Liver (tissue), 9 donors: ENCODE data around the gene ECHS1. TPM values are rescaled to one million over a fixed set of nuclear protein-coding genes. Genes with fewer than 3 reads are reported as not detected.

Experiments used
- DNase-seq: peaks from one replicate; pipeline ENCODE4 v3.0.0-alpha.2; 2017; ENCODE audit warnings: low spot score
- H3K27ac ChIP-seq, 2 donors: one replicate each; pipeline ENCODE4 v1.7.0; 2013; ENCODE audit warnings: inconsistent platforms in 2 of 2, low read length in 2 of 2, control low read depth in 1 of 2, low read depth in 1 of 2, mild to moderate bottlenecking in 1 of 2
- H3K27me3 ChIP-seq, 4 donors: one replicate each; pipeline versions ENCODE4 v1.6.1 to v1.7.0; 2013; ENCODE audit warnings: low read length in 3 of 4, inconsistent platforms in 1 of 4, mild to moderate bottlenecking in 1 of 4, moderate library complexity in 1 of 4; ENCODE audit not compliant: control insufficient read depth in 4 of 4, insufficient read depth in 4 of 4
- H3K36me3 ChIP-seq, 4 donors: one replicate each; pipeline versions ENCODE4 v1.6.1 to v1.7.0; 2013; ENCODE audit warnings: low read length in 3 of 4, mild to moderate bottlenecking in 3 of 4, low read depth in 1 of 4, moderate library complexity in 1 of 4; ENCODE audit not compliant: control insufficient read depth in 4 of 4, insufficient read depth in 3 of 4
- H3K4me1 ChIP-seq, 4 donors: one replicate each; pipeline versions ENCODE4 v1.6.1 to v1.7.0; 2013; ENCODE audit warnings: low read length in 3 of 4, mild to moderate bottlenecking in 3 of 4, moderate library complexity in 1 of 4; ENCODE audit not compliant: control insufficient read depth in 4 of 4, insufficient read depth in 4 of 4
- H3K4me3 ChIP-seq, 3 donors: one replicate each; pipeline versions ENCODE4 v1.6.1 to v1.7.0; 2013; ENCODE audit warnings: low read length in 3 of 3, control low read depth in 1 of 3, low read depth in 1 of 3, mild to moderate bottlenecking in 1 of 3
- H3K9ac ChIP-seq, 2 donors: one replicate each; pipeline ENCODE4 v1.7.0; 2013; ENCODE audit warnings: low read length in 2 of 2, mild to moderate bottlenecking in 2 of 2, moderate library complexity in 2 of 2, control low read depth in 1 of 2, low read depth in 1 of 2
- H3K9me3 ChIP-seq, 4 donors: one replicate each; pipeline versions ENCODE4 v1.6.1 to v1.7.0; 2013; ENCODE audit warnings: low read length in 3 of 4; ENCODE audit not compliant: control insufficient read depth in 4 of 4
- EGR1 ChIP-seq, 2 donors: IDR thresholded peaks; 2 replicates each; pipeline ENCODE4 v1.6.1; 2016 to 2018; ENCODE audit warnings: antibody characterized with exemption in 2 of 2, low read depth in 2 of 2
- FOXA1 ChIP-seq: IDR thresholded peaks from 2 replicates; pipeline ENCODE4 v1.6.1; 2016; ENCODE audit warnings: antibody characterized with exemption
- HNF4A ChIP-seq, 2 donors: conservative IDR thresholded peaks; 2 replicates each; pipeline ENCODE4 v1.6.1; 2016; ENCODE audit warnings: antibody characterized with exemption in 2 of 2, mild to moderate bottlenecking in 2 of 2
- JUND ChIP-seq, 2 donors: IDR thresholded peaks; 2 replicates each; pipeline ENCODE4 v1.6.1; 2016; ENCODE audit warnings: antibody characterized with exemption in 2 of 2
- NR2F2 ChIP-seq: IDR thresholded peaks from 2 replicates; pipeline ENCODE4 v1.6.1; 2016; ENCODE audit warnings: antibody characterized with exemption
- RAD21 ChIP-seq, 2 donors: IDR thresholded peaks; 2 replicates each; pipeline ENCODE4 v1.6.1; 2016; ENCODE audit warnings: antibody characterized with exemption in 2 of 2, mild to moderate bottlenecking in 2 of 2
- REST ChIP-seq: IDR thresholded peaks from 2 replicates; pipeline ENCODE4 v1.6.1; 2016; ENCODE audit warnings: antibody characterized with exemption, mild to moderate bottlenecking
- RXRA ChIP-seq, 2 donors: IDR thresholded peaks; 2 replicates each; pipeline ENCODE4 v1.6.1; 2017 to 2018; ENCODE audit warnings: antibody characterized with exemption in 2 of 2, mild to moderate bottlenecking in 1 of 2
- SP1 ChIP-seq: IDR thresholded peaks from 2 replicates; pipeline ENCODE4 v1.6.1; 2018; ENCODE audit warnings: antibody characterized with exemption, mild to moderate bottlenecking
- TAF1 ChIP-seq: conservative IDR thresholded peaks from 2 replicates; pipeline ENCODE4 v1.6.1; 2016; ENCODE audit warnings: antibody characterized with exemption, mild to moderate bottlenecking
- YY1 ChIP-seq: IDR thresholded peaks from 2 replicates; pipeline ENCODE4 v1.6.1; 2016; ENCODE audit warnings: antibody characterized with exemption, mild to moderate bottlenecking
- WGBS: extraction: QIAGEN DNeasy Blood & Tissue Kit; methylation state at CpG from one replicate; pipeline ENCODE4 v1.1.7; 2013; 5-methylcytosine and 5-hydroxymethylcytosine counted together
- polyA plus RNA-seq, 2 donors: library from polyadenylated mRNA; stranded (reverse) in 1 of 2; unstranded in 1 of 2; fragments of 200-250 nt in 1 of 2; fragments of >200 nt in 1 of 2; fragmentation: Nextera tagmentation in 1 of 2; extraction: Ambion mirVana in 1 of 2; gene quantifications; one replicate each; pipeline versions ENCODE4 v1.2.1 to v1.2.3, GENCODE V29; 2013 to 2015
- total RNA-seq, 2 donors: library from RNA; depleted of rRNA; stranded (reverse); fragments of >200 nt; gene quantifications; one replicate each; pipeline ENCODE4 v1.2.3, GENCODE V29; 2014
- TF ChIP-seq, protein P1 (sequence below): IDR thresholded peaks from 2 replicates; pipeline ENCODE4 v1.6.1; 2016; ENCODE audit warnings: antibody characterized with exemption
- TF ChIP-seq, protein P2 (sequence below): IDR thresholded peaks from 2 replicates; pipeline ENCODE4 v1.6.1; 2016; ENCODE audit warnings: antibody characterized with exemption
- TF ChIP-seq, protein P3 (sequence below): IDR thresholded peaks from 2 replicates; pipeline ENCODE4 v1.6.1; 2016; ENCODE audit warnings: antibody characterized with exemption
- TF ChIP-seq, protein P4 (sequence below): fragments of 150-350 bp; IDR thresholded peaks from 2 replicates; pipeline ENCODE4 v1.5.1; 2017; ENCODE audit warnings: improper control_type of control experiment, low read depth, low read length; ENCODE audit not compliant: missing input control
- donor health status: healthy.
- donor health status: healthy.
- donor health status: healthy.
- donor health status: healthy.
- donor health status: healthy.

Gene ECHS1
- total and polyA plus RNA-seq, 4 donors: 41.5 to 849 (median 354) TPM

- WGBS: 46% methylated on average over 12 of the region's 12 CpGs
- H3K9me3 ChIP-seq: no peaks in the 10 kb centered on the region
- peaks cover 0 to 17% (median 8%) of the 10 kb centered on the region in 4 donors for H3K27me3 ChIP-seq
- TF ChIP-seq, protein P1, sequence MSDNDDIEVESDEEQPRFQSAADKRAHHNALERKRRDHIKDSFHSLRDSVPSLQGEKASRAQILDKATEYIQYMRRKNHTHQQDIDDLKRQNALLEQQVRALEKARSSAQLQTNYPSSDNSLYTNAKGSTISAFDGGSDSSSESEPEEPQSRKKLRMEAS: no peak
- TF ChIP-seq HNF4A (conservative IDR thresholded peaks at IDR 0.05): no peak
- no peak for TF ChIP-seq RXRA (IDR thresholded peaks at IDR 0.05)
- no peak for TF ChIP-seq YY1
- no peak for TF ChIP-seq TAF1
- TF ChIP-seq NR2F2: no peak
- DNase-seq: no peak
- H3K9ac ChIP-seq: no peak overlapping the region
- no peak overlapping the region for H3K4me3 ChIP-seq
- peaks cover 2 to 22% (median 8%) of the 10 kb centered on the region in 4 donors for H3K4me1 ChIP-seq
- no peak overlapping the region for H3K27ac ChIP-seq
- no peaks in the 10 kb centered on the region for H3K36me3 ChIP-seq
Measured at GRCh38 chr10:133327651-133328357, 45.4 kb downstream of the ECHS1 start.

DNA sequence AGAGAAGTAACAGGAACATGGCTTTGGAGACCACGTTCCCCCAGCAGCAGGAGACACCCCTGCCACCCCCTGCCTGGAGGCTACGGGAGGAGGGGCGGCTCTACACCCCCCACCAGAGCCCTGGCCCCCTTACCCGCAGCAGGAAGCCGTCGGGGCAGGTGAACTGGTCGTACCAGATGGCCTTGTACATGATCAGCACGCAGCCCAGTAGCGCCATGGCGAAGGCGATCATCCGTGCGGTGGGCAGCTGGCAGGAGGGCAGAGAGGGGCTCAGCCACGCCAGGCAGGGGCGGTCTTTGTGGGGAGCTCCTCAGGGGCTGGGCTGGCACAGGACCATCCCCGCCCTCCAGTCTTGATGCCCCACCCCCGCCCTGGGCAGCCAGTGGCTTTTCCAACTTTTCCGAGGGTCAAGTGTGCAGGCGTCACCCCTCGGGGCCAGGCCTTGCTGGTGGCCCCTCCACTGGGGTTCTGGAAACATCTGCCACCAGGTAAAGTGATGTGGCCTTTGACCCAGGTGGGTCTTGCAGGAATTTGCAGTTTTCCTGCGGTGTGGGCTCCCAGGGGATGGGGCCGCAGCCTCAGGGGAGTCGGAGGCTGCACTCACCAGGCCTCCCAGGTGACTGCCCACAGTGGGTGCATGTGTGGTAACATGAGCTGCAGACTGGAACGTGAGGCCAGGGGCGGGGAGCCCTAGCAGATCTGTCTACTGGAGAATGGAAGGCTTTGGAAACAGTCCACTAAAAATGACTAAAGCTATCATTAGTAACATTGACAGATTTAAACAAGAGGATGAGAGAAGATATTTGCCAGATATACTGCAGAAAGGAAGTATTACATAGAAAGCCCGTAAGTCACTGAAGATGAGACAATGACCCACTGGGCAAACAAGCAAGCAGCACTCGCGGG is 46.2 kb downstream of the ECHS1 start:
- H3K4me3 ChIP-seq: no peak overlapping the region
- WGBS: 36% methylated on average over 28 of the region's 28 CpGs
- no peak for DNase-seq
- H3K27ac ChIP-seq: no peak overlapping the region
- H3K9me3 ChIP-seq: no peaks in the 10 kb centered on the region
- TF ChIP-seq TAF1 (no peak), NR2F2 (no peak), JUND (IDR thresholded peaks at IDR 0.05) (no peak), FOXA1 (no peak), HNF4A (conservative IDR thresholded peaks at IDR 0.05) (no peak), SP1 (no peak), RAD21 (IDR thresholded peaks at IDR 0.05) (no peak), REST (no peak), EGR1 (IDR thresholded peaks at IDR 0.05; ENCODE audit: low read depth in 2 of 2) (no peak), RXRA (IDR thresholded peaks at IDR 0.05) (no peak)
- TF ChIP-seq, protein P2, sequence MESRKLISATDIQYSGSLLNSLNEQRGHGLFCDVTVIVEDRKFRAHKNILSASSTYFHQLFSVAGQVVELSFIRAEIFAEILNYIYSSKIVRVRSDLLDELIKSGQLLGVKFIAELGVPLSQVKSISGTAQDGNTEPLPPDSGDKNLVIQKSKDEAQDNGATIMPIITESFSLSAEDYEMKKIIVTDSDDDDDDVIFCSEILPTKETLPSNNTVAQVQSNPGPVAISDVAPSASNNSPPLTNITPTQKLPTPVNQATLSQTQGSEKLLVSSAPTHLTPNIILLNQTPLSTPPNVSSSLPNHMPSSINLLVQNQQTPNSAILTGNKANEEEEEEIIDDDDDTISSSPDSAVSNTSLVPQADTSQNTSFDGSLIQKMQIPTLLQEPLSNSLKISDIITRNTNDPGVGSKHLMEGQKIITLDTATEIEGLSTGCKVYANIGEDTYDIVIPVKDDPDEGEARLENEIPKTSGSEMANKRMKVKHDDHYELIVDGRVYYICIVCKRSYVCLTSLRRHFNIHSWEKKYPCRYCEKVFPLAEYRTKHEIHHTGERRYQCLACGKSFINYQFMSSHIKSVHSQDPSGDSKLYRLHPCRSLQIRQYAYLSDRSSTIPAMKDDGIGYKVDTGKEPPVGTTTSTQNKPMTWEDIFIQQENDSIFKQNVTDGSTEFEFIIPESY: no peak
- TF ChIP-seq, protein P3, sequence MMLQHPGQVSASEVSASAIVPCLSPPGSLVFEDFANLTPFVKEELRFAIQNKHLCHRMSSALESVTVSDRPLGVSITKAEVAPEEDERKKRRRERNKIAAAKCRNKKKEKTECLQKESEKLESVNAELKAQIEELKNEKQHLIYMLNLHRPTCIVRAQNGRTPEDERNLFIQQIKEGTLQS: no peak
- TF ChIP-seq, protein P1: no peak
- TF ChIP-seq, protein P4, sequence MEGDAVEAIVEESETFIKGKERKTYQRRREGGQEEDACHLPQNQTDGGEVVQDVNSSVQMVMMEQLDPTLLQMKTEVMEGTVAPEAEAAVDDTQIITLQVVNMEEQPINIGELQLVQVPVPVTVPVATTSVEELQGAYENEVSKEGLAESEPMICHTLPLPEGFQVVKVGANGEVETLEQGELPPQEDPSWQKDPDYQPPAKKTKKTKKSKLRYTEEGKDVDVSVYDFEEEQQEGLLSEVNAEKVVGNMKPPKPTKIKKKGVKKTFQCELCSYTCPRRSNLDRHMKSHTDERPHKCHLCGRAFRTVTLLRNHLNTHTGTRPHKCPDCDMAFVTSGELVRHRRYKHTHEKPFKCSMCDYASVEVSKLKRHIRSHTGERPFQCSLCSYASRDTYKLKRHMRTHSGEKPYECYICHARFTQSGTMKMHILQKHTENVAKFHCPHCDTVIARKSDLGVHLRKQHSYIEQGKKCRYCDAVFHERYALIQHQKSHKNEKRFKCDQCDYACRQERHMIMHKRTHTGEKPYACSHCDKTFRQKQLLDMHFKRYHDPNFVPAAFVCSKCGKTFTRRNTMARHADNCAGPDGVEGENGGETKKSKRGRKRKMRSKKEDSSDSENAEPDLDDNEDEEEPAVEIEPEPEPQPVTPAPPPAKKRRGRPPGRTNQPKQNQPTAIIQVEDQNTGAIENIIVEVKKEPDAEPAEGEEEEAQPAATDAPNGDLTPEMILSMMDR: no peak
- H3K9ac ChIP-seq: no peak overlapping the region
- peaks cover 0 to 17% (median 8%) of the 10 kb centered on the region in 4 donors for H3K27me3 ChIP-seq
- H3K4me1 ChIP-seq: peaks cover 2 to 22% (median 8%) of the 10 kb centered on the region in 4 donors
- H3K36me3 ChIP-seq: no peaks in the 10 kb centered on the region
